ENCODE measurements around the gene CAV2.

Gene CAV2

GRCh38 chr7:116511552-116512519 lies 12.3 kb downstream of the CAV2 start:
- DNase-seq (ENCODE audit: low read depth) = no peak

GRCh38 chr7:116512520-116513188 lies 13.1 kb downstream of the CAV2 start:
- Histone ChIP-seq H3K9me3 (ENCODE audit: control insufficient read depth, low read length) (no peaks in the 10 kb centered on the region), H3K4me1 (ENCODE audit: control insufficient read depth, insufficient read depth, low read length) (peaks cover 21% of the 10 kb centered on the region), H3K4me3 (ENCODE audit: low read length) (no peak overlapping the region), H3K27me3 (replicated peaks; ENCODE audit: control insufficient read depth, insufficient read depth, low read length) (no peaks in the 10 kb centered on the region), H3K36me3 (ENCODE audit: control insufficient read depth, insufficient read depth, low read length, severe bottlenecking) (peaks cover 18% of the 10 kb centered on the region), H3K9ac (ENCODE audit: low read length) (no peak overlapping the region)
- DNase-seq (ENCODE audit: low read depth) = no peak

More at GRCh38 chr7:116511552-116512519, 12.3 kb downstream of the CAV2 start:
- H3K4me1 ChIP-seq (ENCODE audit: control insufficient read depth, insufficient read depth, low read length) = peaks cover 17% of the 10 kb centered on the region
- peak overlapping the region; percentile 37 for H3K4me3 ChIP-seq (ENCODE audit: low read length)
- no peaks in the 10 kb centered on the region for H3K27me3 ChIP-seq (replicated peaks; ENCODE audit: control insufficient read depth, insufficient read depth, low read length)
- H3K9me3 ChIP-seq (ENCODE audit: control insufficient read depth, low read length) = no peaks in the 10 kb centered on the region
- H3K36me3 ChIP-seq (ENCODE audit: control insufficient read depth, insufficient read depth, low read length, severe bottlenecking) = peaks cover 25% of the 10 kb centered on the region
- H3K9ac ChIP-seq (ENCODE audit: low read length) = peak overlapping the region; percentile 18

GRCh38 chr7:116515584-116515983 lies 16.0 kb downstream of the CAV2 start:
- no peaks in the 10 kb centered on the region for H3K27me3 ChIP-seq (replicated peaks; ENCODE audit: control insufficient read depth, insufficient read depth, low read length)
- no peaks in the 10 kb centered on the region for H3K9me3 ChIP-seq (ENCODE audit: control insufficient read depth, low read length)
- no peaks in the 10 kb centered on the region for H3K36me3 ChIP-seq (ENCODE audit: control insufficient read depth, insufficient read depth, low read length, severe bottlenecking)
- H3K9ac ChIP-seq (ENCODE audit: low read length) = no peak overlapping the region
- no peak overlapping the region for H3K4me3 ChIP-seq (ENCODE audit: low read length)
- peaks cover 27% of the 10 kb centered on the region for H3K4me1 ChIP-seq (ENCODE audit: control insufficient read depth, insufficient read depth, low read length)
- peak; percentile 17 for DNase-seq (ENCODE audit: low read depth)

- no peak for DNase-seq (ENCODE audit: low read depth)
- Histone ChIP-seq H3K9me3 (ENCODE audit: control insufficient read depth, low read length) (no peaks in the 10 kb centered on the region), H3K4me3 (ENCODE audit: low read length) (no peak overlapping the region), H3K36me3 (ENCODE audit: control insufficient read depth, insufficient read depth, low read length, severe bottlenecking) (no peaks in the 10 kb centered on the region), H3K9ac (ENCODE audit: low read length) (no peak overlapping the region), H3K27me3 (replicated peaks; ENCODE audit: control insufficient read depth, insufficient read depth, low read length) (no peaks in the 10 kb centered on the region), H3K4me1 (ENCODE audit: control insufficient read depth, insufficient read depth, low read length) (peaks cover 32% of the 10 kb centered on the region)
Observed at GRCh38 chr7:116516324-116516723, 16.8 kb downstream of the CAV2 start.

- Histone ChIP-seq H3K4me3 (ENCODE audit: low read length) (no peak overlapping the region), H3K36me3 (ENCODE audit: control insufficient read depth, insufficient read depth, low read length, severe bottlenecking) (no peaks in the 10 kb centered on the region), H3K4me1 (ENCODE audit: control insufficient read depth, insufficient read depth, low read length) (peaks cover 45% of the 10 kb centered on the region), H3K9me3 (ENCODE audit: control insufficient read depth, low read length) (no peaks in the 10 kb centered on the region), H3K9ac (ENCODE audit: low read length) (peak overlapping the region; percentile 61), H3K27me3 (replicated peaks; ENCODE audit: control insufficient read depth, insufficient read depth, low read length) (no peaks in the 10 kb centered on the region)
- DNase-seq (ENCODE audit: low read depth) = no peak
Observed at GRCh38 chr7:116517626-116518025, 18.1 kb downstream of the CAV2 start.

GRCh38 chr7:116518961-116519360 lies 19.4 kb downstream of the CAV2 start:
- Histone ChIP-seq H3K36me3 (ENCODE audit: control insufficient read depth, insufficient read depth, low read length, severe bottlenecking) (no peaks in the 10 kb centered on the region), H3K27me3 (replicated peaks; ENCODE audit: control insufficient read depth, insufficient read depth, low read length) (no peaks in the 10 kb centered on the region), H3K4me3 (ENCODE audit: low read length) (no peak overlapping the region), H3K4me1 (ENCODE audit: control insufficient read depth, insufficient read depth, low read length) (peaks cover 55% of the 10 kb centered on the region), H3K9me3 (ENCODE audit: control insufficient read depth, low read length) (no peaks in the 10 kb centered on the region), H3K9ac (ENCODE audit: low read length) (no peak overlapping the region)
- DNase-seq (ENCODE audit: low read depth) = no peak

- Histone ChIP-seq H3K36me3 (ENCODE audit: control insufficient read depth, insufficient read depth, low read length, severe bottlenecking) (no peaks in the 10 kb centered on the region), H3K9me3 (ENCODE audit: control insufficient read depth, low read length) (no peaks in the 10 kb centered on the region), H3K9ac (ENCODE audit: low read length) (no peak overlapping the region), H3K4me3 (ENCODE audit: low read length) (no peak overlapping the region), H3K27me3 (replicated peaks; ENCODE audit: control insufficient read depth, insufficient read depth, low read length) (no peaks in the 10 kb centered on the region), H3K4me1 (ENCODE audit: control insufficient read depth, insufficient read depth, low read length) (peaks cover 44% of the 10 kb centered on the region)
- DNase-seq (ENCODE audit: low read depth) = no peak
Observed at GRCh38 chr7:116521046-116521664, 21.6 kb downstream of the CAV2 start.

GRCh38 chr7:116522247-116522646 lies 22.7 kb downstream of the CAV2 start:
- Histone ChIP-seq H3K36me3 (ENCODE audit: control insufficient read depth, insufficient read depth, low read length, severe bottlenecking) (peaks cover 9% of the 10 kb centered on the region), H3K4me3 (ENCODE audit: low read length) (peak overlapping the region; percentile 35), H3K9me3 (ENCODE audit: control insufficient read depth, low read length) (no peaks in the 10 kb centered on the region), H3K27me3 (replicated peaks; ENCODE audit: control insufficient read depth, insufficient read depth, low read length) (no peaks in the 10 kb centered on the region), H3K9ac (ENCODE audit: low read length) (peak overlapping the region; percentile 40), H3K4me1 (ENCODE audit: control insufficient read depth, insufficient read depth, low read length) (peaks cover 41% of the 10 kb centered on the region)
- peak; percentile 74 for DNase-seq (ENCODE audit: low read depth)

- H3K9me3 ChIP-seq (ENCODE audit: control insufficient read depth, low read length) = no peaks in the 10 kb centered on the region
Observed at GRCh38 chr7:116524221-116524608, 24.7 kb downstream of the CAV2 start.

GRCh38 chr7:116524609-116525297 lies 25.2 kb downstream of the CAV2 start, which contains the start of gene CAV1:
Gene CAV1, plus strand, starts transcription at chr7:116525036. Its CDS starts 27 bp downstream, at chr7:116525063.
- peaks cover 41% of the 10 kb centered on the region for H3K4me1 ChIP-seq (ENCODE audit: control insufficient read depth, insufficient read depth, low read length)
- DNase-seq (ENCODE audit: low read depth) = peak; percentile 97
- H3K4me3 ChIP-seq (ENCODE audit: low read length) = peak within 1 kb of the TSS; percentile 93
- H3K9ac ChIP-seq (ENCODE audit: low read length) = peak within 1 kb of the TSS; percentile 100
- peaks cover 23% of the 10 kb centered on the region for H3K36me3 ChIP-seq (ENCODE audit: control insufficient read depth, insufficient read depth, low read length, severe bottlenecking)
- H3K9me3 ChIP-seq (ENCODE audit: control insufficient read depth, low read length) = no peaks in the 10 kb centered on the region
- H3K27me3 ChIP-seq (replicated peaks; ENCODE audit: control insufficient read depth, insufficient read depth, low read length) = no peaks in the 10 kb centered on the region

More at GRCh38 chr7:116524221-116524608, 24.7 kb downstream of the CAV2 start:
- no peaks in the 10 kb centered on the region for H3K27me3 ChIP-seq (replicated peaks; ENCODE audit: control insufficient read depth, insufficient read depth, low read length)
- H3K9ac ChIP-seq (ENCODE audit: low read length) = peak overlapping the region; percentile 85
- DNase-seq (ENCODE audit: low read depth) = no peak
- peak overlapping the region; percentile 93 for H3K4me3 ChIP-seq (ENCODE audit: low read length)
- H3K4me1 ChIP-seq (ENCODE audit: control insufficient read depth, insufficient read depth, low read length) = peaks cover 36% of the 10 kb centered on the region
- H3K36me3 ChIP-seq (ENCODE audit: control insufficient read depth, insufficient read depth, low read length, severe bottlenecking) = peaks cover 17% of the 10 kb centered on the region
